ENCODE data around the gene ARFRP1. TPM values are rescaled to one million over a fixed set of nuclear protein-coding genes. Genes with fewer than 3 reads are reported as not detected.
A peak's percentile ranks its signal among the peaks of the same experiment; 100 is the strongest.

The ARFRP1 gene
- polyA plus RNA-seq, 3 donors = 18.2 to 31.1 (median 20.7) TPM

DNA sequence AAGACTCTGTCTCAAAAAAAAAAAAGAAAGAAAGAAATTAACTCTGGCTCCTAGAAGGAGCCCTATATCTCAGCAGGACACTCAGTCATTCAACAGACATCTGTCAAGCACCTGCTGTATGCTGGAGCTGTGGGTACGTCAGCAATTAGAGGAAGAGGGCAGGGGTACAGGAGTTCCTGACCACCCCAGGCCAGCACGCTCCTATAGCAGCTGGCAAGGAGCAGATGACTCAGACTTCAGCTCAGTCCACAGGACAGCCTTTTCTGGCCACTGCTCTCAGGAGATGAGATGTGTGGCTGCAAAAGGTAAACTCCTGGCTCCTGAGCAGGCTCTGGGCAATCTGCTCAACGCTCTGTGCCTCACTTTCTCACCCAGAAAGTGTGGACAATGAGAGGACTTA, 51.3 kb downstream of the ARFRP1 start:
- H3K4me2 ChIP-seq (replicated peaks; ENCODE audit: extremely low read depth, low read length, poor library complexity, severe bottlenecking) = no peak overlapping the region
- no peaks in the 10 kb centered on the region for H4K20me1 ChIP-seq (ENCODE audit: insufficient read depth, low read length)
- no peak overlapping the region for H3K27ac ChIP-seq (ENCODE audit: low read depth in 1 of 2, low read length in 2 of 2)
- H3K27ac Mint-ChIP-seq = peak overlapping the region in 1 of 7 donors; percentile 58
- peaks cover 0 to 6% of the 10 kb centered on the region in 2 donors for H3K9me3 ChIP-seq (replicated peaks in 1 of 2; ENCODE audit: control insufficient read depth in 1 of 2, insufficient read depth in 1 of 2, low read length in 2 of 2)
- H3K9me3 Mint-ChIP-seq = peaks cover 0 to 6% (median 3%) of the 10 kb centered on the region in 7 donors
- no peak for TF ChIP-seq CTCF (IDR thresholded peaks at IDR 0.05)
- H3K36me3 Mint-ChIP-seq = peaks cover 14 to 15% of the 10 kb centered on the region in 2 donors
- DNase-seq = no peak
- H3K4me3 Mint-ChIP-seq = no peak overlapping the region
- no peak overlapping the region for H3K4me3 ChIP-seq (replicated peaks in 1 of 3; ENCODE audit: low read depth in 2 of 3, low read length in 3 of 3)
- peaks cover 6 to 14% of the 10 kb centered on the region in 2 donors for H3K36me3 ChIP-seq (replicated peaks in 1 of 2; ENCODE audit: control insufficient read depth in 1 of 2, insufficient read depth in 2 of 2, low read length in 2 of 2)
- H3K4me1 Mint-ChIP-seq = peaks cover 42% of the 10 kb centered on the region
- 84% methylated on average over 3 of the region's 3 CpGs for WGBS (ENCODE audit: insufficient coverage)
- no peak overlapping the region for H2AFZ ChIP-seq (ENCODE audit: insufficient read depth, low read depth, low read length, poor library complexity, severe bottlenecking)
- intact Hi-C loops (cut with micrococcal nuclease) = loop anchor here (5.0 kb wide), 2 partner anchors 51 to 86 kb away; partner anchors contain the start of genes ARFRP1 (in 1 of the 2) and ZGPAT (in 1 of the 2)
- peaks cover 12 to 26% of the 10 kb centered on the region in 2 donors for H3K27me3 ChIP-seq (ENCODE audit: control insufficient read depth in 2 of 2, insufficient read depth in 2 of 2, low read length in 2 of 2)
- no peak overlapping the region for H3K9ac ChIP-seq (ENCODE audit: insufficient read depth, low read length, poor library complexity, severe bottlenecking)
- H3K4me1 ChIP-seq (ENCODE audit: control insufficient read depth in 1 of 2, insufficient read depth in 2 of 2, low read length in 2 of 2) = peaks cover 36 to 47% of the 10 kb centered on the region in 2 donors
- peaks cover 9% of the 10 kb centered on the region for H3K79me2 ChIP-seq (ENCODE audit: insufficient read depth, low read length)
- peaks cover 13 to 29% (median 21%) of the 10 kb centered on the region in 3 donors for H3K27me3 Mint-ChIP-seq (ENCODE audit: low read depth in 3 of 3)

DNA sequence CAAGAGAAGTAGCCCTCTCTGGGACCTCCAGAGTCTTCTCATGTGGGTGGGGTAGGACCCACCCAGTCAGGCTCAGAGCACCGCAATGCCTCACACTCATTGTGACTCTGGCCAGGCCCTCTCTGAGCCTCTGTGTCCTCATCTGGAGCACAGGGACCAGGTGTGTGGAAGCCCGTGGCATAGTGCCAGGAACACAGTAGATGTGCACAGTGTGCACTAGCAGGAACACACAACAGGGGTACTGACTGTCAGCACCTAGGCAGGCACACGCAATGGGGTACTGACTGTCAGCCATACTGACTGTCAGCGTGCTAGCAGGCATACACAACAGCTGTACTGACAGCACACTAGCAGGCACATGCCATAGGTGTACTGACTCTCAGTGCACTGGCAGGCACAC, 52.5 kb downstream of the ARFRP1 start:
- no peak for DNase-seq
- H3K4me3 ChIP-seq (replicated peaks in 1 of 3; ENCODE audit: low read depth in 2 of 3, low read length in 3 of 3) = no peak overlapping the region
- Mint-ChIP-seq H3K4me1 (peaks cover 40% of the 10 kb centered on the region), H3K36me3 (peaks cover 6 to 8% of the 10 kb centered on the region in 2 donors), H3K27ac (no peak overlapping the region), H3K9me3 (peaks cover 0 to 8% (median 3%) of the 10 kb centered on the region in 7 donors), H3K27me3 (ENCODE audit: low read depth in 3 of 3) (peaks cover 20 to 36% (median 28%) of the 10 kb centered on the region in 3 donors), H3K4me3 (no peak overlapping the region)
- peaks cover 16 to 33% of the 10 kb centered on the region in 2 donors for H3K27me3 ChIP-seq (ENCODE audit: control insufficient read depth in 2 of 2, insufficient read depth in 2 of 2, low read length in 2 of 2)
- no peak for TF ChIP-seq CTCF (IDR thresholded peaks at IDR 0.05)
- H3K36me3 ChIP-seq (replicated peaks in 1 of 2; ENCODE audit: control insufficient read depth in 1 of 2, insufficient read depth in 2 of 2, low read length in 2 of 2) = peaks cover 0 to 2% of the 10 kb centered on the region in 2 donors
- peaks cover 9% of the 10 kb centered on the region for H3K79me2 ChIP-seq (ENCODE audit: insufficient read depth, low read length)
- H3K9me3 ChIP-seq (replicated peaks in 1 of 2; ENCODE audit: control insufficient read depth in 1 of 2, insufficient read depth in 1 of 2, low read length in 2 of 2) = peaks cover 0 to 7% of the 10 kb centered on the region in 2 donors
- H4K20me1 ChIP-seq (ENCODE audit: insufficient read depth, low read length) = no peaks in the 10 kb centered on the region
- no peak overlapping the region for H3K27ac ChIP-seq (ENCODE audit: low read depth in 1 of 2, low read length in 2 of 2)
- intact Hi-C loops (cut with micrococcal nuclease) = loop anchor here (5.0 kb wide), 2 partner anchors 52 to 87 kb away; partner anchors contain the start of genes ARFRP1 (in 1 of the 2) and ZGPAT (in 1 of the 2)
- 96% methylated on average over 4 of the region's 4 CpGs for WGBS (ENCODE audit: insufficient coverage)
- no peak overlapping the region for H3K9ac ChIP-seq (ENCODE audit: insufficient read depth, low read length, poor library complexity, severe bottlenecking)
- no peak overlapping the region for H3K4me2 ChIP-seq (replicated peaks; ENCODE audit: extremely low read depth, low read length, poor library complexity, severe bottlenecking)
- H2AFZ ChIP-seq (ENCODE audit: insufficient read depth, low read depth, low read length, poor library complexity, severe bottlenecking) = no peak overlapping the region
- peaks cover 36 to 47% of the 10 kb centered on the region in 2 donors for H3K4me1 ChIP-seq (ENCODE audit: control insufficient read depth in 1 of 2, insufficient read depth in 2 of 2, low read length in 2 of 2)

Data from CD14-positive monocyte (primary cell).